ENCODE measurements around the gene STAM. TPM values are rescaled to one million over a fixed set of nuclear protein-coding genes. Genes with fewer than 3 reads are reported as not detected.

The STAM gene
- total RNA-seq, 2 donors from 2014 or later = 16.5 to 16.8 TPM

DNA sequence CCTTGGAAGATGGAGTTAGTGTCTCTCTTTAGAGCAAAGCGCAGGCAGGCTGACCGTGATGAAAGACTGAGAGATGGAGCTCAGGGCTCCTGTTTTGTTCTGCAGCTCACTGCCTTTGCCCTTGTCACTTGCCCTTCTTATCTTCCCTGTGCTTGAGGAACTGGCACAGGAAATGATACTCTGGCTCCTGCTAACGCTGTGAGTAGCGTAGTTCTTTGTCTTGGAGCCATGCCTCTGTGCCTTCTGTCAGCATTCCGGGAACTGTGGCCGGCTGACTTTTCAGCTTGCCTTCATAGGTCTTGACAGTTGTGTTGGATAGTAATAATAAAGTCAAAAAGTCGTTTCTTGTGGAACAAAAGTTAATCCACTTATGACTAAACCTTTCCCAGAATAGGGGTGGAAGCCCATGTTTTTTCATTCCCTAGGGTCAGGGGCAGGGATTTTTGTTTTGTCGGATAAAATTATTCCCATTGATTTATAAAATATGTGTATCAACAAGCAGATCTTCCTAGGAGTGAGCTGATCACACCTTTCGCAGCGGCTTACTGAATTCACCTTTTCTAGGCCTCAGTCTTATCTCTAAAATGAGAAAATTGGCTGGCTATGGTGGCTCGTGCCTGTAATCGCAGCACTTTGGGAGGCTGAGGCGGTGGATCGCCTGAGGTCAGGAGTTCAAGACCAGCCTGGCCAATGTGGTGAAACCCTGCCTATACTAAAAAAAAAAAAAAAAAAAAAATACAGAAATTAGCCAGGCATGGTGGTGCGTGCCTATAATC, 91.4 kb downstream of the STAM start:
- Histone ChIP-seq H3K36me3 (no peaks in the 10 kb centered on the region), H3K4me3 (no peak overlapping the region), H3K9me3 (no peaks in the 10 kb centered on the region), H3K27me3 (no peaks in the 10 kb centered on the region), H3K4me1 (peaks cover 3% of the 10 kb centered on the region), H3K9ac (ENCODE audit: low read depth in 2 of 2, low read length in 2 of 2) (no peak overlapping the region), H3K27ac (no peak overlapping the region)
- no peak for DNase-seq
- intact Hi-C loops (cut with DNase I) = loop anchor here (5.0 to 10.0 kb wide), 2 partner anchors 137 to 479 kb away; no protein-coding TSS in a partner anchor
- TF ChIP-seq, protein P1, sequence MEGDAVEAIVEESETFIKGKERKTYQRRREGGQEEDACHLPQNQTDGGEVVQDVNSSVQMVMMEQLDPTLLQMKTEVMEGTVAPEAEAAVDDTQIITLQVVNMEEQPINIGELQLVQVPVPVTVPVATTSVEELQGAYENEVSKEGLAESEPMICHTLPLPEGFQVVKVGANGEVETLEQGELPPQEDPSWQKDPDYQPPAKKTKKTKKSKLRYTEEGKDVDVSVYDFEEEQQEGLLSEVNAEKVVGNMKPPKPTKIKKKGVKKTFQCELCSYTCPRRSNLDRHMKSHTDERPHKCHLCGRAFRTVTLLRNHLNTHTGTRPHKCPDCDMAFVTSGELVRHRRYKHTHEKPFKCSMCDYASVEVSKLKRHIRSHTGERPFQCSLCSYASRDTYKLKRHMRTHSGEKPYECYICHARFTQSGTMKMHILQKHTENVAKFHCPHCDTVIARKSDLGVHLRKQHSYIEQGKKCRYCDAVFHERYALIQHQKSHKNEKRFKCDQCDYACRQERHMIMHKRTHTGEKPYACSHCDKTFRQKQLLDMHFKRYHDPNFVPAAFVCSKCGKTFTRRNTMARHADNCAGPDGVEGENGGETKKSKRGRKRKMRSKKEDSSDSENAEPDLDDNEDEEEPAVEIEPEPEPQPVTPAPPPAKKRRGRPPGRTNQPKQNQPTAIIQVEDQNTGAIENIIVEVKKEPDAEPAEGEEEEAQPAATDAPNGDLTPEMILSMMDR (IDR thresholded peaks at IDR 0.05) = no peak

DNA sequence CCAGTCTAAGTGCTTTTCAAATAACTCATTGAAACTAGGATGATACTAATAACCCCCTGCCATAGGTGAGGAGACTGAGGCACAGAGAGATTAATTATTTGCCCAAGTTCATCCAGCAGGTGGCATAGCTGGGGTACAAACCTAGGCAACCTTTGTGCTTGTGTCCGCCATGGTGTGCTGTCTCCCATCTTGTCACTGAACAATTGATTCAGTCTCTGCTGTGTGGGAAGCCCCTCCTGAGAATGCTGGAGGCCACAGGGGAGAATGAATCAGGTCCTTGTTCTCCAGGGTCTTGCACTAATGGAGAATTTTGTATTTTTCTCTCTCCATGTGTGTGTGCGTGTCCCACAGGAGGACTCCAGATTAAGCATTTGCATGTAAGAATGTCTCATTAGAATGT, 92.3 kb downstream of the STAM start:
- H3K27me3 ChIP-seq = no peaks in the 10 kb centered on the region
- H3K4me1 ChIP-seq = peaks cover 3% of the 10 kb centered on the region
- intact Hi-C loops (cut with DNase I) = loop anchor here (5.0 to 10.0 kb wide), 2 partner anchors 136 to 479 kb away; no protein-coding TSS in a partner anchor
- H3K9me3 ChIP-seq = no peaks in the 10 kb centered on the region
- no peak overlapping the region for H3K27ac ChIP-seq
- no peak overlapping the region for H3K4me3 ChIP-seq
- no peaks in the 10 kb centered on the region for H3K36me3 ChIP-seq
- TF ChIP-seq, protein P1 (IDR thresholded peaks at IDR 0.05) = no peak
- DNase-seq = no peak
- no peak overlapping the region for H3K9ac ChIP-seq (ENCODE audit: low read depth in 2 of 2, low read length in 2 of 2)

DNA sequence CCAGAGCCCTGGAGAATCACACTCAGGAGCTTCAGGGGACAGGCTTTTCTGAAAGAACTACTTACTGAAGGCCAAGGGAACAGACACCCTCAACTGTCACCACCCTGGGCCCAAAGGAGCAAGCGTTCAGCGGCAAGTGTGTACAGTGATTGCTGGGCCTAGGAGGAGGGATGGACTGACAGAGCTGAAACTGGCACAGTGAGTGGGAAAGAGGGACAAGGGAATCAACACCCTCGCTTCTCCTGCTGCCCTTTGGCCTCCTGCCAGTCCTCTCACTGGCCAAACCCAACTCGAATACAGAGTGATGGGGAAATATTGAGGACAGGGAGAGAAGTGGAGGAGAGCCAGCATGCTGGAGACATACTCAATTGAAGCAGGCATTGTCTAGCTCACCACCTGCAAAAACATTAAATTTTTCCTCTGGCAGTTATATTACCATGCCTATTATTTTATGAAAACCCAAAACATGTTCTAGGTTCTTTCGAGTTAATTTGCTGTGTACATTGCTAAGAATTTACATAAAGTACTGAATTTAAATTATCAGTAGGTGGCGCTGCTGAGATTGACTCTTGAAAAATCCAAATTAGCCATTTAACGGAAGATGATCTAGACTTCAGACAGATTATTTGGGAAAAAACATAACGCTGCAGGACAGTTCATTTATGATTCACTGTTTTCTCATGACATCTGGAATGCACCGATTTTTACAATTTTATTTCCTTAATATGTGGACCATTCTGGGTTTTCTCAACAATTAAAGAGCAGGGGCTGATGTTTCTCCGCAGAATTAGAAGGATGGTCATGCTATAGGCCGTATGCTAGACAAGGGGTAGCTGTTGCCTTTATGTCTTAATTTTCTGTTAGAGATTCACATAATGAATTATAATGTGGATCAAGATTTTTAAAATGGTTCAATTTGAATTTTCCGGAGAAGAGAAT, 93.3 kb downstream of the STAM start:
- H3K9me3 ChIP-seq = no peaks in the 10 kb centered on the region
- H3K4me3 ChIP-seq = no peak overlapping the region
- intact Hi-C loops (cut with DNase I) = loop anchor here (5.0 to 10.0 kb wide), 2 partner anchors 135 to 478 kb away; no protein-coding TSS in a partner anchor
- no peaks in the 10 kb centered on the region for H3K27me3 ChIP-seq
- no peak for DNase-seq
- no peaks in the 10 kb centered on the region for H3K36me3 ChIP-seq
- TF ChIP-seq, protein P1 (IDR thresholded peaks at IDR 0.05) = peak; percentile 76
- no peak overlapping the region for H3K9ac ChIP-seq (ENCODE audit: low read depth in 2 of 2, low read length in 2 of 2)
- no peak overlapping the region for H3K27ac ChIP-seq
- H3K4me1 ChIP-seq = no peaks in the 10 kb centered on the region

DNA sequence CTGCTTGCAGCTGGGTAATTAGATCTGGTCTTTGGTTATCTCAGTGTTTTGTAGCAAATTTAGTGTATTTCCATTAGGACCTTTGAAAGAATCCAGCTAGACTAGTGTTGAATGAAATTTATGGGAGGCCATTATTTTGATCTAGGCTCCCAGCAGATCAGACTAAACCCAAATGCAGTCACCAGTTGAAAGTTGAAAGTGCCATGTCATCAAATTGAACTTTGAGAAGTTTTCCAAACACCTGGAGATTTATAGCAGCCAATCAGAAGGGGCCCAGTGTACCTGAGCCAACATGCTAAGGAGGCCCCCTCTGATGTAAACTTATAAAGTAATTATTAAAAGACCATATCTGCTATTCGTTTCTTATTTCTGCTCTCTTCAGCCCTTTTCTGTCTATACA, 96.7 kb downstream of the STAM start:
- Histone ChIP-seq H3K9me3 (no peaks in the 10 kb centered on the region), H3K27ac (no peak overlapping the region), H3K9ac (ENCODE audit: low read depth in 2 of 2, low read length in 2 of 2) (no peak overlapping the region), H3K36me3 (no peaks in the 10 kb centered on the region), H3K27me3 (no peaks in the 10 kb centered on the region), H3K4me3 (no peak overlapping the region), H3K4me1 (no peaks in the 10 kb centered on the region)
- TF ChIP-seq, protein P1 (IDR thresholded peaks at IDR 0.05) = no peak
- intact Hi-C loops (cut with DNase I) = no loop called here
- no peak for DNase-seq

DNA sequence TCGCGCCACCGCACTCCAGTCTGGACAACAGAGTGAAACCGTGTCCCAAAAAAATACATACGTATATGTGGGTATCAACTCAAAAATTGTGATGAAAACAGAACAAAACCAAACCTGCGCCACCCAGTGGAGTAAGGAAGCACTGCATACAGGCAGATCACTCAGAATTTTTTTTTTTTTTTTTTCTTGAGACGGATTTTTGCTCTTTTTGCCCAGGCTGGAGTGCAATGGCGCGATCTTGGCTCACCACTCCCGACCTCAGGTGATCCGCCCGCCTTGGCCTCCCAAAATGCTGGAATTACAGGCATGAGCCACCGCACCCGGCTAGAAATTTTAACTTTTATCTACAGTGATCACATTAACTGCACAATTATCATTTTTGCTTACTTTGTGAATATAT, 99.0 kb downstream of the STAM start:
- no peak overlapping the region for H3K27ac ChIP-seq
- H3K27me3 ChIP-seq = no peaks in the 10 kb centered on the region
- no peaks in the 10 kb centered on the region for H3K36me3 ChIP-seq
- DNase-seq = peak; percentile 74
- no peaks in the 10 kb centered on the region for H3K4me1 ChIP-seq
- no peaks in the 10 kb centered on the region for H3K9me3 ChIP-seq
- H3K4me3 ChIP-seq = no peak overlapping the region
- intact Hi-C loops (cut with DNase I) = loop anchor here (2.0 kb wide), 1 partner anchor 136 kb away; no protein-coding TSS in a partner anchor
- no peak overlapping the region for H3K9ac ChIP-seq (ENCODE audit: low read depth in 2 of 2, low read length in 2 of 2)
- TF ChIP-seq, protein P1 (IDR thresholded peaks at IDR 0.05) = peak; percentile 85
